Testis (tissue), 3 donors: Measurements from ENCODE around the gene GPC6. TPM values are rescaled to one million over a fixed set of nuclear protein-coding genes. Genes with fewer than 3 reads are reported as not detected.

Experiments
- DNase-seq: peaks from one replicate; pipeline ENCODE4 v3.0.0-alpha.2; 2019
- H3K27ac ChIP-seq, 2 donors: fragments of 200-600 bp; sonication (generic); one replicate each; pipeline ENCODE4 v1.5.1; 2019
- H3K27me3 ChIP-seq: fragments of 200-600 bp; sonication (generic); one replicate; pipeline ENCODE4 v1.5.1; 2019
- H3K36me3 ChIP-seq: fragments of 200-600 bp; sonication (generic); one replicate; pipeline ENCODE4 v1.5.1; 2017; ENCODE audit warnings: low read depth; ENCODE audit errors: missing control alignments
- H3K4me1 ChIP-seq: fragments of 200-600 bp; sonication (generic); one replicate; pipeline ENCODE4 v1.5.1; 2019
- H3K4me3 ChIP-seq, 2 donors: fragments of 200-600 bp; sonication (generic); one replicate each; pipeline ENCODE4 v1.5.1; 2017 to 2019
- H3K9me3 ChIP-seq: fragments of 200-600 bp; sonication (generic); one replicate; pipeline ENCODE4 v1.5.1; 2017
- POLR2A ChIP-seq: fragments of 450-650 bp; IDR thresholded peaks from one replicate; pipeline ENCODE4 v1.6.1; 2017; ENCODE audit warnings: antibody characterized with exemption, mild to moderate bottlenecking, moderate library complexity
- WGBS, 2 donors: methylation state at CpG; one replicate each; pipeline ENCODE4 v1.1.5; 2018; 5-methylcytosine and 5-hydroxymethylcytosine counted together
- intact Hi-C: fragments of 100-400 bp; cut with DNase I; formaldehyde crosslinking; loops from one replicate; pipeline ENCODE4 v1.15.1; 2023; ENCODE audit warnings: low total_unique reads
- polyA plus RNA-seq: library from polyadenylated mRNA; stranded (reverse); fragments of 350-450 nt; fragmentation: Illumina TruSeq; extraction: RNeasy Lipid Tissue Mini Kit (QIAGEN cat#74804); gene quantifications from one replicate; pipeline ENCODE4 v1.2.3, GENCODE V29; 2014; ENCODE audit warnings: low read depth, low replicate concordance; ENCODE audit not compliant: insufficient read depth
- total RNA-seq, 2 donors: library from RNA; depleted of rRNA; stranded (reverse); fragments of >200 nt; gene quantifications; one replicate each; pipeline ENCODE4 v1.2.3, GENCODE V29; 2016
- TF ChIP-seq, protein P1 (sequence below), 3 experiments: fragments of 450-650 bp in 2 of 3; fragments of 200-600 bp in 1 of 3; sonication (generic) in 1 of 3; IDR thresholded peaks; one replicate each; pipeline ENCODE4 v1.5.1; 2016 to 2019; ENCODE audit warnings: antibody characterized with exemption in 3 of 3, mild to moderate bottlenecking in 2 of 3, moderate library complexity in 1 of 3

The GPC6 gene
- total and polyA plus RNA-seq, 3 donors from 2014 or later = 2.2 to 6.9 (median 4.3) TPM

DNA sequence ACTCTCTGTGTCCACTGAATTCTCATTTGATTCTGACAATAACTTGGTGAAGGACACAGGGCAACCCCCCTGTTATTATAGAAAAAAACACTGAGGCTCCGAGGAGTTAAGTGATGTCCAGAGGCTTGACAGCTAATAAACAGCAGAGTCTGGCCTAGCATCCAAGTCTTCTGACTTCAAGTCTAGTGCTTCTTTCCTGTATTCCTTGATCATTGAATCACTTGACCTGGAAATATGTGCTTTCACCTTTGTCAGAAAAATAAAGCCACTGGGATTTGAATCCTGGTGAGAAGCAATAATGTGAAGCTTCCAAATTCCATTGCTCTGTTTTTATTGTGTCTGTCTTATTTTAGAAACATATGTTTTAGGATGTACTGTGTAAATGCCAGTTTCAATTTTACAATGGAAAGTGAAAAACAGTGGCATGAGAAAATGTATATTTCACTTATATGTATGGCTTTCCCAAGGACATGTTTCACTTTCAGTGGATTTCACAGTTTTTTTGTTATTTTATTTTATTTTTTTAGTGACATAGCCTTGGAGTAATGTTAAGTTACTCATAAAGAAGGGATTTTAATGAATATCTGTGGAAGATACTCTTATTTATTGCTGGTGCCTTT, 190.2 kb downstream of the GPC6 start:
- Histone ChIP-seq H3K4me3 (no peak overlapping the region), H3K4me1 (no peaks in the 10 kb centered on the region), H3K27ac (no peak overlapping the region), H3K9me3 (no peaks in the 10 kb centered on the region), H3K27me3 (no peaks in the 10 kb centered on the region), H3K36me3 (no peaks in the 10 kb centered on the region)
- WGBS, 2 donors = 72 to 77% methylated on average over 1 of the region's 1 CpG
- no peak for TF ChIP-seq POLR2A
- intact Hi-C loops = no loop called here
- no peak for DNase-seq

GRCh38 chr13:93418398-93418797, 191.8 kb downstream of the GPC6 start:
- H3K27me3 ChIP-seq = no peaks in the 10 kb centered on the region
- H3K36me3 ChIP-seq = no peaks in the 10 kb centered on the region
- DNase-seq = no peak
- WGBS, 2 donors = 94 to 96% methylated on average over 8 of the region's 8 CpGs
- H3K4me3 ChIP-seq = no peak overlapping the region
- no peak for TF ChIP-seq POLR2A
- TF ChIP-seq, protein P1, sequence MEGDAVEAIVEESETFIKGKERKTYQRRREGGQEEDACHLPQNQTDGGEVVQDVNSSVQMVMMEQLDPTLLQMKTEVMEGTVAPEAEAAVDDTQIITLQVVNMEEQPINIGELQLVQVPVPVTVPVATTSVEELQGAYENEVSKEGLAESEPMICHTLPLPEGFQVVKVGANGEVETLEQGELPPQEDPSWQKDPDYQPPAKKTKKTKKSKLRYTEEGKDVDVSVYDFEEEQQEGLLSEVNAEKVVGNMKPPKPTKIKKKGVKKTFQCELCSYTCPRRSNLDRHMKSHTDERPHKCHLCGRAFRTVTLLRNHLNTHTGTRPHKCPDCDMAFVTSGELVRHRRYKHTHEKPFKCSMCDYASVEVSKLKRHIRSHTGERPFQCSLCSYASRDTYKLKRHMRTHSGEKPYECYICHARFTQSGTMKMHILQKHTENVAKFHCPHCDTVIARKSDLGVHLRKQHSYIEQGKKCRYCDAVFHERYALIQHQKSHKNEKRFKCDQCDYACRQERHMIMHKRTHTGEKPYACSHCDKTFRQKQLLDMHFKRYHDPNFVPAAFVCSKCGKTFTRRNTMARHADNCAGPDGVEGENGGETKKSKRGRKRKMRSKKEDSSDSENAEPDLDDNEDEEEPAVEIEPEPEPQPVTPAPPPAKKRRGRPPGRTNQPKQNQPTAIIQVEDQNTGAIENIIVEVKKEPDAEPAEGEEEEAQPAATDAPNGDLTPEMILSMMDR (IDR thresholded peaks at IDR 0.05) = no peak
- intact Hi-C loops = no loop called here
- no peak overlapping the region for H3K27ac ChIP-seq
- no peaks in the 10 kb centered on the region for H3K9me3 ChIP-seq
- no peaks in the 10 kb centered on the region for H3K4me1 ChIP-seq

GRCh38 chr13:93420206-93420605, 193.6 kb downstream of the GPC6 start:
- TF ChIP-seq, protein P1 (IDR thresholded peaks at IDR 0.05) = no peak
- H3K27me3 ChIP-seq = no peaks in the 10 kb centered on the region
- intact Hi-C loops = no loop called here

GRCh38 chr13:93420887-93421286, 194.3 kb downstream of the GPC6 start:
- 79 to 84% methylated on average over 6 of the region's 6 CpGs for WGBS, 2 donors
- H3K4me3 ChIP-seq = no peak overlapping the region
- no peaks in the 10 kb centered on the region for H3K4me1 ChIP-seq
- H3K27ac ChIP-seq = no peak overlapping the region
- no peak for DNase-seq
- intact Hi-C loops = no loop called here
- no peaks in the 10 kb centered on the region for H3K9me3 ChIP-seq
- H3K36me3 ChIP-seq = no peaks in the 10 kb centered on the region
- H3K27me3 ChIP-seq = no peaks in the 10 kb centered on the region
- TF ChIP-seq, protein P1 (IDR thresholded peaks at IDR 0.05) = no peak
- TF ChIP-seq POLR2A = no peak

More at GRCh38 chr13:93420206-93420605, 193.6 kb downstream of the GPC6 start:
- DNase-seq = no peak
- H3K36me3 ChIP-seq = no peaks in the 10 kb centered on the region
- H3K4me1 ChIP-seq = no peaks in the 10 kb centered on the region
- WGBS, 2 donors = 60 to 81% methylated on average over 1 of the region's 1 CpG
- no peak overlapping the region for H3K27ac ChIP-seq
- H3K4me3 ChIP-seq = no peak overlapping the region
- no peaks in the 10 kb centered on the region for H3K9me3 ChIP-seq

- TF ChIP-seq, protein P1 (IDR thresholded peaks at IDR 0.05) = no peak
- no peak for TF ChIP-seq POLR2A
- Histone ChIP-seq H3K27me3 (no peaks in the 10 kb centered on the region), H3K27ac (no peak overlapping the region), H3K36me3 (no peaks in the 10 kb centered on the region), H3K4me1 (no peaks in the 10 kb centered on the region), H3K9me3 (no peaks in the 10 kb centered on the region), H3K4me3 (no peak overlapping the region)
- WGBS, 2 donors = 80 to 85% methylated on average over 2 of the region's 2 CpGs
- intact Hi-C loops = no loop called here
- DNase-seq = no peak
These were observed 196.5 kb downstream of the GPC6 start for GRCh38 chr13:93422980-93423543.
